Upper lobe of left lung (tissue), 6 donors: Measurements from ENCODE around the gene CFAP299. TPM values are rescaled to one million over a fixed set of nuclear protein-coding genes. Genes with fewer than 3 reads are reported as not detected.
A peak's percentile ranks its signal among the peaks of the same experiment; 100 is the strongest.
"Not testable (repeated sequence)": the region's sequence is repeated elsewhere in the genome, so short reads cannot be mapped to it uniquely, and the experiment has no call there.

Experiments used
- ATAC-seq, 2 donors: fragments of 200-7000 bp; cut with Tn5 transposase; one replicate each; pipeline ENCODE4 v1.9.1; 2022; ENCODE audit warnings: mild to moderate bottlenecking in 2 of 2, moderate library complexity in 2 of 2; ENCODE audit not compliant: low FRiP score in 2 of 2
- DNase-seq, 2 donors: peaks; one replicate each; pipeline ENCODE4 v3.0.0-alpha.2; 2019 to 2020
- H3K27ac ChIP-seq, 4 donors: fragments of 200-600 bp; sonication (generic); one replicate each; pipeline ENCODE4 v1.5.1; 2016 to 2019
- H3K27me3 ChIP-seq, 4 donors: fragments of 200-600 bp; sonication (generic); one replicate each; pipeline ENCODE4 v1.5.1; 2017 to 2019
- H3K36me3 ChIP-seq, 4 donors: fragments of 200-600 bp; sonication (generic); one replicate each; pipeline ENCODE4 v1.5.1; 2016 to 2019
- H3K4me1 ChIP-seq, 4 donors: fragments of 200-600 bp; sonication (generic); one replicate each; pipeline ENCODE4 v1.5.1; 2018 to 2019
- H3K4me3 ChIP-seq, 4 donors: fragments of 200-600 bp; sonication (generic); one replicate each; pipeline ENCODE4 v1.5.1; 2017 to 2019; ENCODE audit warnings: mild to moderate bottlenecking in 2 of 4, moderate library complexity in 1 of 4
- H3K9me3 ChIP-seq, 4 donors: fragments of 200-600 bp; sonication (generic); one replicate each; pipeline ENCODE4 v1.5.1; 2018 to 2019
- EP300 ChIP-seq, 4 donors: sonication (generic); formaldehyde crosslinking; IDR thresholded peaks; one replicate each; pipeline ENCODE4 v1.5.1; 2017; ENCODE audit warnings: antibody characterized with exemption in 4 of 4, control low read depth in 2 of 4
- POLR2A ChIP-seq, 4 donors: fragments of 450-650 bp; IDR thresholded peaks; one replicate each; pipeline ENCODE4 v1.5.1; 2016 to 2017; ENCODE audit warnings: antibody characterized with exemption in 4 of 4, mild to moderate bottlenecking in 2 of 4
- POLR2AphosphoS5 ChIP-seq, 2 donors: sonication (generic); formaldehyde crosslinking; IDR thresholded peaks; one replicate each; pipeline ENCODE4 v1.5.1; 2017; ENCODE audit warnings: antibody characterized with exemption in 2 of 2
- WGBS, 2 donors: methylation state at CpG; one replicate each; pipeline ENCODE4 v1.1.5; 2017 to 2018; 5-methylcytosine and 5-hydroxymethylcytosine counted together
- total RNA-seq, 6 donors: library from RNA; depleted of rRNA in 4 of 6; stranded (reverse); fragments of >200 nt in 4 of 6; gene quantifications; one replicate each; pipeline versions ENCODE4 v1.1.0 to v1.2.1, GENCODE V29; 2016 to 2021
- TF ChIP-seq, protein P1 (sequence below), 6 experiments: fragments of 450-650 bp in 4 of 6; fragments of 200-600 bp in 2 of 6; sonication (generic) in 2 of 6; IDR thresholded peaks; one replicate each; pipeline ENCODE4 v1.5.1; 2016 to 2019; ENCODE audit warnings: antibody characterized with exemption in 6 of 6
- donor health status: DM: no; HTN: no; CAD: no; lungs with moderate emphysema.
- donor health status: DM: no; HTN: yes; CAD: no; lungs with severe emphysema.

Gene CFAP299
- total RNA-seq, 6 donors from 2014 or later, result 0.46 to 31.6 (median 3.9) TPM

DNA sequence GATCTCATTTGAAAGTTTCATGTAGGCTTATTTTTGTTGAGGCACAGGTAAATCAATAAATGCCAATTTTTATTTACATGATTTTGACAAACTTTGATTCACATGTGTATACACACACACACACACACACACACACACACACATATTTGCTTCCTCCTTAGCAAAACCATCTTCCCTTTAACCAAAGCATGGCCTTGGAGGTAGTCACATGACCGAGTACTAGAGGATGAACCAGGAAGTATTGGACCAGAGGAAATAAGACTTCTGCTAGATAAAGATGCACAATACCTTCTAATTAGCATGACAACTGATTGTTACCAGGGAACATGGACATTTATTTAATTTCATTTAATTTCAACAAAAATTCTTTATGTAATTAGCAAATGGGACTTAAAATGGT is 23.4 kb upstream of the CFAP299 start:
- DNase-seq (no peak), ATAC-seq (no peak)
- H3K36me3 ChIP-seq, result no peaks in the 10 kb centered on the region
- no peaks in the 10 kb centered on the region for H3K4me1 ChIP-seq
- TF ChIP-seq EP300 (IDR thresholded peaks at IDR 0.05), result no peak
- TF ChIP-seq, protein P1, sequence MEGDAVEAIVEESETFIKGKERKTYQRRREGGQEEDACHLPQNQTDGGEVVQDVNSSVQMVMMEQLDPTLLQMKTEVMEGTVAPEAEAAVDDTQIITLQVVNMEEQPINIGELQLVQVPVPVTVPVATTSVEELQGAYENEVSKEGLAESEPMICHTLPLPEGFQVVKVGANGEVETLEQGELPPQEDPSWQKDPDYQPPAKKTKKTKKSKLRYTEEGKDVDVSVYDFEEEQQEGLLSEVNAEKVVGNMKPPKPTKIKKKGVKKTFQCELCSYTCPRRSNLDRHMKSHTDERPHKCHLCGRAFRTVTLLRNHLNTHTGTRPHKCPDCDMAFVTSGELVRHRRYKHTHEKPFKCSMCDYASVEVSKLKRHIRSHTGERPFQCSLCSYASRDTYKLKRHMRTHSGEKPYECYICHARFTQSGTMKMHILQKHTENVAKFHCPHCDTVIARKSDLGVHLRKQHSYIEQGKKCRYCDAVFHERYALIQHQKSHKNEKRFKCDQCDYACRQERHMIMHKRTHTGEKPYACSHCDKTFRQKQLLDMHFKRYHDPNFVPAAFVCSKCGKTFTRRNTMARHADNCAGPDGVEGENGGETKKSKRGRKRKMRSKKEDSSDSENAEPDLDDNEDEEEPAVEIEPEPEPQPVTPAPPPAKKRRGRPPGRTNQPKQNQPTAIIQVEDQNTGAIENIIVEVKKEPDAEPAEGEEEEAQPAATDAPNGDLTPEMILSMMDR (IDR thresholded peaks at IDR 0.05), result no peak
- no peak for TF ChIP-seq POLR2AphosphoS5 (IDR thresholded peaks at IDR 0.05)
- TF ChIP-seq POLR2A (IDR thresholded peaks at IDR 0.05), result no peak
- H3K9me3 ChIP-seq, result no peaks in the 10 kb centered on the region
- 76 to 87% methylated on average over 1 of the region's 1 CpG for WGBS, 2 donors
- H3K4me3 ChIP-seq, result no peak overlapping the region
- no peaks in the 10 kb centered on the region for H3K27me3 ChIP-seq
- no peak overlapping the region for H3K27ac ChIP-seq

GRCh38 chr4:80313627-80314026 is 21.9 kb upstream of the CFAP299 start:
- H3K27ac ChIP-seq, result no peak overlapping the region
- H3K9me3 ChIP-seq, result no peaks in the 10 kb centered on the region
- H3K4me1 ChIP-seq, result no peaks in the 10 kb centered on the region
- no peak overlapping the region for H3K4me3 ChIP-seq
- TF ChIP-seq, protein P1 (IDR thresholded peaks at IDR 0.05), result no peak
- TF ChIP-seq POLR2A (IDR thresholded peaks at IDR 0.05) (no peak), POLR2AphosphoS5 (IDR thresholded peaks at IDR 0.05) (no peak), EP300 (IDR thresholded peaks at IDR 0.05) (no peak)
- no peak for ATAC-seq
- 74 to 85% methylated on average over 7 of the region's 7 CpGs for WGBS, 2 donors
- no peak for DNase-seq
- no peaks in the 10 kb centered on the region for H3K27me3 ChIP-seq
- no peaks in the 10 kb centered on the region for H3K36me3 ChIP-seq

- not testable (repeated sequence) for H3K27ac ChIP-seq, H3K9me3 ChIP-seq, H3K4me3 ChIP-seq, H3K27me3 ChIP-seq, H3K4me1 ChIP-seq, H3K36me3 ChIP-seq, ATAC-seq, DNase-seq
Observed at GRCh38 chr4:80315848-80316247, 19.7 kb upstream of the CFAP299 start.

GRCh38 chr4:80321341-80321740 is 14.2 kb upstream of the CFAP299 start:
- no peak overlapping the region for H3K4me3 ChIP-seq
- TF ChIP-seq POLR2AphosphoS5 (IDR thresholded peaks at IDR 0.05) (no peak), POLR2A (IDR thresholded peaks at IDR 0.05) (no peak), EP300 (IDR thresholded peaks at IDR 0.05) (no peak)
- TF ChIP-seq, protein P1 (IDR thresholded peaks at IDR 0.05), result no peak
- no peak for ATAC-seq
- peak in 1 of 2 donors; percentile 50 for DNase-seq
- no peaks in the 10 kb centered on the region for H3K9me3 ChIP-seq
- H3K27ac ChIP-seq, result no peak overlapping the region
- 92% methylated on average over 6 to 8 of the region's 8 CpGs for WGBS, 2 donors
- no peaks in the 10 kb centered on the region for H3K27me3 ChIP-seq
- H3K36me3 ChIP-seq, result no peaks in the 10 kb centered on the region
- H3K4me1 ChIP-seq, result no peaks in the 10 kb centered on the region

- ATAC-seq, result no peak
- 70 to 77% methylated on average over 4 of the region's 4 CpGs for WGBS, 2 donors
- Histone ChIP-seq H3K4me3 (no peak overlapping the region), H3K27me3 (no peaks in the 10 kb centered on the region), H3K27ac (no peak overlapping the region), H3K9me3 (no peaks in the 10 kb centered on the region), H3K4me1 (no peaks in the 10 kb centered on the region), H3K36me3 (no peaks in the 10 kb centered on the region)
- TF ChIP-seq POLR2A (IDR thresholded peaks at IDR 0.05) (no peak), POLR2AphosphoS5 (IDR thresholded peaks at IDR 0.05) (no peak), EP300 (IDR thresholded peaks at IDR 0.05) (no peak)
- TF ChIP-seq, protein P1 (IDR thresholded peaks at IDR 0.05), result no peak
- DNase-seq, result no peak
Observed at GRCh38 chr4:80321776-80322175, 13.8 kb upstream of the CFAP299 start.
